GM19468 (cell line): ENCODE measurements around the gene SAMD14.
A peak's percentile ranks its signal among the peaks of the same experiment; 100 is the strongest.

ENCODE experiments used
- ATAC-seq: cut with Tn5 transposase; IDR thresholded peaks from one replicate; pipeline ENCODE4 v1.9.1; 2021; ENCODE audit warnings: mild to moderate bottlenecking, moderate library complexity, moderate number of reproducible peaks; ENCODE audit not compliant: unreplicated experiment; ENCODE audit errors: extremely low read depth

SAMD14 gene

DNA sequence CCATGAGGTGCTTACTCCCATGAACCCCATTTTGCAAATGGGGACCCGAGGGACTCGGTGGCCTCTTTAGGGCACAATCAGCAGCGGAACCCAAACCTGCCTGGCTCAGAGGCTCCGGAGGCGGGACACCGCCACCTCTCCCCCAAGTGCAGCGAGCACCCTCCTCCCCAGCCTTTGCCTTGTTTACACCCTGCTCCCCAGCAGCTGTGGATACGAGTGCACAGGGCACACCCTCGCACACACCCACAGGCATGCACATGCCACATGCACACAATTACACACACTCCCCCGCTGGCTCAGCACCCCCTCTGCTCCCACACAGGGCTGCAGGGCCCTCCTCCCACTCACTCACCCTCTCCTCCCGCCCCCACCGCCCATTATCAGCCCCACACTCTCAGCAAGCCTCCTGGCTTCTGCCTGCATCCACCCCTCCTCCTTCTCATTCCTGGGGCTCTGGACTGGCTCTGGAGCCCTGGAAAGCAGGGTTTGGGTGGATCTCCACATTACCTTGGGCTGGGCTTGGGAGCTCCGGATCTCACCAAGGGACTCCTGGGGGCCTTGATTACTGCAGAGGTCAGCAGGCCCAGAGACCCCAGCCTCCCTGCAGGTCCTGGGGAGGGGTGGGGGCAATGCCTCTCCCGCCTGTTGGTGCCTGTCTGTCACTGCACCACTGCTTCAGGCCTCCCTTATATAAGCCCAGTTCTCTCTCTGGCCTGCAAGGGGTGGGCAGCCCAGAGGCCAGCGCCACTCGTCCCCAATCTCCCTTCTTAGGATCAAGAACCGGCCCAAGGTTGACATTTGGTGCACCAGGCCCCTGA is 28.4 kb downstream of the SAMD14 start:
- no peak for ATAC-seq

- ATAC-seq: no peak
Measured at GRCh38 chr17:50100921-50101345, 29.0 kb downstream of the SAMD14 start.

DNA sequence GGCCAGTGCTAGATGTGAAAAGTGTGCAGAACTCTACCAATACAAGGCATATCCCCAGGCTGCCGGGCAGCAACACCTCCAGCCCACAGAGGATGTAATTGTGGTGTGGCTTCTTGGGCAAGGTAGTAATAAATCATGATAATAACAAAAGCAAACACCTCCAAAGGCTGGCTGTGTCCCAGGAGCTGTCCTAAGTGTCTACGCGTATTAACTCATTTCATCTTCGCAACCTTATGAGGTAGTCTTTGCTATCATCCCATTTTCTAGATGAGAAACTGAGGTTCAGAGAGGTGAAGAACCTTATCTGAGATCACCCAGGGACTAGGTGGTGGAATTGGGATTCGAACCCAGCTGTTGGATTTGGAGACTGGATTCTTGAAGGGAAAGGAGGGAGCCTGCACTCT is 29.5 kb downstream of the SAMD14 start:
- ATAC-seq: no peak

GRCh38 chr17:50099003-50099402 is 31.0 kb downstream of the SAMD14 start:
- no peak for ATAC-seq

DNA sequence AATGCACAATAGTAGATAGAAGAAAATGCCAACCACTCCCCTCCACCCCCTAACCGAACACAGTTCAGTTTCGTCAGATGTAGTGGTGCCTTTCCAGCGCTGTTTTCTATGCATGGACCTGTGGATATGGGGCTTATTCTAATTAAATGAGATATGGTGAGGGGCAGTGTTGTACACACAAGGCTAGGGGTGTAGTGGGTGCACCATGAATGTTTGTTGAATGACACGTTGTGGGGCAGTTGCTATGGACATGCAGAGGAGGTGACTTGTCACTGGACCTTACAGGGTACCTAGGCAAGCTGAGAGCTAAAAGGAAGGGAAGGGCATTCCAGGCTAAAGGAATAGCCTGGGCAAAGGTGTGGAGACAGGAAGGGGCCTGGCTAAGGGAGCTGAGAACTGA is 31.4 kb downstream of the SAMD14 start:
- ATAC-seq: no peak

DNA sequence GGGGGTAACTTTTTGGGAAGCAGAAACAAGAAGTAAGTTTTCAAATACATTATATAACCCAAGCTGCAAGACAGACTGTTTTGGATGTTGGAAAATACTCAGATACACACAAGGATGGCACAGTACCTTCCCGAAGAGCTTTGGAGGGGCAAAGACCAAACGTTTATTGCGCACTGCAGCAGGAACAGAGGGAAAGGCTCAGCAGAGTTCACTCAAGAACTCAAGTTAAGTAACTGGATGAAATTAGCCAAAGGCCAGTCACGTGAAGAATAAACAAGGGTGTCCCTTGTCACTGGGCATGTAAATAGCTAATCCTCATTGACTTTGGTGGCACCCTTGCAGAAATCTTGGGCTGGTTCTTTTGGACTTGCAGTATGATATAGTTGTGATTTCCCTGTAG is 32.0 kb downstream of the SAMD14 start:
- ATAC-seq: no peak

- ATAC-seq: no peak
Measured at GRCh38 chr17:50097455-50097854, 32.5 kb downstream of the SAMD14 start.

- no peak for ATAC-seq
Measured at GRCh38 chr17:50096758-50097157, 33.2 kb downstream of the SAMD14 start.

DNA sequence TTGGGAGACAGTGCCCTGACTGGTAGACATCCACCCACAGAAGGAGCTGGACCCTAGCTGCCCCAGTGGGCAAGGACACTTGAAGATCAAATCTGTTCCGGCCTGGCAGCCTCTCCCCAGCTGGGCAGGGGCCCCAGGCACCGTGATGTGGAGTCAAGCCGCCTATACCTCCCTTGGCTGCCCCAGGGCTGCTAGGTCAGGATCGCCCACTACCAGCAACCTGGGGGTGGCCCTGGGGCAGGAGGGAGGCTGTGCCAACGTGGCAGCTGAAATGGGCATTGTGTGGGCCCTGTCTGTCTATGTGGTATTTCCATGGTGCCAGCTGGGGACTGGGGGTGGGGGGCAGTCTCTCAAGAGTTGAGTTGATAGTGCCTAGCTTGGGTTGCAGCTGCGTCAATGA is 33.9 kb downstream of the SAMD14 start:
- no peak for ATAC-seq

DNA sequence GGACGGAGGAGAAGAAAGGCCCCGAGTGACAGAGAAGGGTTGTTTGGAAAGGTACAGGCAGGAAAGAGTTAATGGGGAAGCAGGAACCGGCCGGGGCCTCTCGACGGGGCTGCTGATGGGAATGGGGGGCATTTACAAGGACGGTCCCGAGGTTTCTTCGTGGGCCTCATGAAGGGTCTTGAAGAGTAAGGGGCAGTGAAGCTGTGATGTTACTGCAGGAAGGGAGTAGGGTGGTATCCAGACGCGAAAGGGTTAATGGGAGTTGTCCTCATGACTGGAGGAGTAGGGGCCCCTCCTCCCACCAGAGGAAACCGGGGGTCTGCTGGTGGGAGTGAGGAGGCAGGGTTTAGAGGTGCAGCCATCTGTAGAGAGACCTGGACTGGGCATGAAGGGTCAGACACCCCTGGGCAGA is 34.3 kb downstream of the SAMD14 start:
- no peak for ATAC-seq

DNA sequence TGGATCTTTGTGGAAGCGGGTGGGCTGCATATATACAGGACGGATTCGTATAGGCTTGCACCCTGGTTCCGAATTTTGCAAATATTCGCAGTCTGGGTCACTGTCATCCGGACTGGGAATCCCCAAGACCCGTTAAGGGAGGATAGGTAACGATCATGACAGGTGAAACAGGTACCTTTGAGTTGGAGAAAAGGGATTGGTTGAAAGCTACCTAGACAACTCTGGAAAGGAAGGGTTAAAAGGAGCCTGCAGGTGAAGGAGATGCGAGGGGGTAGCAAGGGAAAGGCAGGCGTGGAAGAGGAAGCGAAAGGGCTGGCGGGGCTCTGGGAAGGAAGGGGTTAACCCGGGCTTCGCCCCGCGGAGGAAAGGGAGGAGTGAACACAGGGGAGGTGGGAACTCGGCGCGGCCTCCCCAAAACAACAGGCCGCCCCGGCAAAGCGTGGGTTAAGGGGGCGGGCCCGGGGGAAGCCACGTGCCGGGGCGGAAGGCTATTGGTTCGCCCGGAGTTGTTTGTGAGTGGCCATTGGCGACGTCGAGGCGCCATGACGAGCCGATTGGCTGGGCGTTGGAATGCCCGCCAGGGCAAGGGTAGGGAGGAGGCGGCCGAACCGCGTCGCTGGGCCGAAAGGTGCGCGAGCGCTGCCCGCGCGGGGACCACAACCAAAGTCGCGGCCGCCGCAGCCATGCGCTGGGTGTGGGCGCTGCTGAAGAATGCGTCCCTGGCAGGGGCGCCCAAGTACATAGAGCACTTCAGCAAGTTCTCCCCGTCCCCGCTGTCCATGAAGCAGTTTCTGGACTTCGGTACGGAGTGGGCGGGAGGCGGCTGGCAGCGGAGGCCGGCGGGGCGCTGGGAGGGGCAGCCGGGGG is 35.0 kb downstream of the SAMD14 start, which contains the start of gene PDK2:
TSS of gene PDK2 (plus strand) at position 599 of the 867 bp plus-strand sequence. CDS start at position 684, 85 bp downstream.
- ATAC-seq: peak; percentile 88

DNA sequence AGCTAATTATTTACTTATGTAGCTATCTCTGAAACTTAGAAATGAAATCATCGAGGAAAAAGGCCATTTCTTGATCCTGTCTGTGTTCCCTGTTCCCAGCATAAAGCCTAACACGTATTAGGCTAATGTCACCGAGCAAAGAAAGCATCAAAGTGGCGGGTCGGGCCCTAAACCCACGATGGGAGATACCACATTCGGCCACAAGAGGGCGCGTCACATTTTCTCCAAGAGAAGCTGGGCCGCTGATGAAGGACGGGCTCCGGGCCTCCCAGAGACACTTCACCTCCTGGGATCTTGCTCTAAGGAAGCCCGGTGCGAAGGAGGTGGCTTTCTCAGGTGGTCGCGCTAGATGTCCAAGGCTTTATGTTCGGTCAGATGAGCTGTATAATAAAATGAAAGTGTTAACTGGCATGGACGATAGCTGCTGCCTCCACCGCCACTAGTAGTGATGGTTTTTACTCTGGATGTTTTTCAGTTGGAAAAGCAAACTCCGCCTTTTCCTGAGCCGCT is 35.7 kb downstream of the SAMD14 start:
- ATAC-seq: no peak

- no peak for ATAC-seq
Measured at GRCh38 chr17:50093807-50094206, 36.2 kb downstream of the SAMD14 start.

- ATAC-seq: no peak
Measured at GRCh38 chr17:50093246-50093645, 36.7 kb downstream of the SAMD14 start.

DNA sequence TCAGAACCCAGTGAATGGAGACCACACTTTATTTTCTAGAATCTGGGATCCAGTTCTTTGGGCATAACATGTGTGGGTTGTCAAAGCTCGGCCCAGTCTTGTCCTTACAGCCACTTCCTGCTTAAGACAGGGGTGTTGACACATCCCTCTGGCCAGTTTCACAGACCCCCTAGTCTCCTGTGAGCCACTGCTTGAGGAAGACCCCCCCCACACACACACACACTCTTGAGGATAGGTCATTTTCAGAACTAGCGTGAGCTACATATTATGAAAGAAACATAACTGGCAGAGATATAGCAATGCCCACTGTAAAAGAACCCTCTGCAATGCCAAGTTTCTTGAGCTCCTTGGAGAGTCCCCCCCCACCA is 38.1 kb downstream of the SAMD14 start:
- no peak for ATAC-seq

DNA sequence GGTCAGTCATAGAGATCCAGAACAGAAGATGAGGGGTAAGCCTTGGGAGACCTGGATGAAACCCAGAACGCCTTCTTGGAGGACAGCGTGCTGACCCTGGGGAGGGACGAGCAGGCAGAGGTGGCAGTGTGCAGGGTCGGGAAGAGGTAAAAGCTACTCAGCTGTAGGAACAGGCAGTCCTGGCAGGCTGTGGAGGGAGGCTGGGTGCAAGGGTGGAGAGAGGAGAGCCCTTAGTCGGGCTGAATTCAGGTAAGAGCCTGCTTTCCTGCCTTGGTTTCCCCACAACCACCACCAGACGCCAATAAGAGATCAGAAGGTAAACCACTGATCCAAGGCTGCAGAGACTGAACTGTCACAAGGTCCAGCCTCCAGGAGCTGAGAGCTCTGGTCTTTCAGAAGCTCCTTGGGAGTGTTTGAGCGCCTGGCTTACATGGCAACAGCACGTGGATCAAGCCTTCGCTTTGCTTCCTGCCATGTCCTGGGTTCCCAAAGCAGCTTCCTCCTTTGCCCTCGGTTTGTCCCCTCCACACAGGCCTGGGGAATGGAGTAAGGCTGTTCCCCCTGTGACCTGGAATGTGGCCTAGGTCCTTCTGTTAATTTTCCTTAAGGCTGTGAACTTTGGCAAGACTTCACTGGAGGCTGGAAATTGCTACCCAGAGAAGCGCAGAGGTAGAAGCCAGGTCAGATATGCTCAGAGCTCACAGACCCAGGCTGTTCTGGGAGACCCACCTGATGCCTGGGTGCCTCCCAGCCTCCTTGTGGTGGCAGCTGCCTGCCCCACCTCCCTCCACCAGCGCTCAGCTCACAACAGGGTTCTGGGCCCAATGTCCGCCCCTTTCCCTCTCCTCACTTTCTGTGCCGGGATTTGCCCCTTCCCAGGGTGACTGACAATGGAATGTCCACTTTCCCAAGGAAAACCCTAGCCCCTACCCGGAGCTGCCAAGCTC is 38.7 kb downstream of the SAMD14 start:
- ATAC-seq: no peak

GRCh38 chr17:50090071-50090470 is 39.9 kb downstream of the SAMD14 start:
- ATAC-seq: no peak

GRCh38 chr17:50088952-50089825 is 40.8 kb downstream of the SAMD14 start:
- no peak for ATAC-seq

- ATAC-seq: no peak
Measured at GRCh38 chr17:50087912-50088405, 42.0 kb downstream of the SAMD14 start.
